Epithelial cell of proximal tubule (primary cell): ENCODE data around the gene NEUROD2. TPM values are rescaled to one million over a fixed set of nuclear protein-coding genes. Genes with fewer than 3 reads are reported as not detected.

ENCODE experiments used
- DNase-seq: peaks from one replicate; pipeline ENCODE4 v3.0.0-alpha.2; 2011; ENCODE audit warnings: low read depth
- H3K4me3 ChIP-seq: 2 replicates; pipeline ENCODE4 v1.5.1; 2011; ENCODE audit warnings: low read depth, mild to moderate bottlenecking, low read length
- total RNA-seq: library from RNA; depleted of rRNA; stranded (reverse); fragments of >200 nt; gene quantifications from 2 replicates; pipeline ENCODE4 v1.2.3, GENCODE V29; 2015
- TF ChIP-seq, protein P1 (sequence below): conservative IDR thresholded peaks from 2 replicates; pipeline ENCODE4 v1.5.1; 2012; ENCODE audit warnings: low read depth, mild to moderate bottlenecking, low read length

Gene NEUROD2
- total RNA-seq, 1 donor from 2014 or later = not detected

DNA sequence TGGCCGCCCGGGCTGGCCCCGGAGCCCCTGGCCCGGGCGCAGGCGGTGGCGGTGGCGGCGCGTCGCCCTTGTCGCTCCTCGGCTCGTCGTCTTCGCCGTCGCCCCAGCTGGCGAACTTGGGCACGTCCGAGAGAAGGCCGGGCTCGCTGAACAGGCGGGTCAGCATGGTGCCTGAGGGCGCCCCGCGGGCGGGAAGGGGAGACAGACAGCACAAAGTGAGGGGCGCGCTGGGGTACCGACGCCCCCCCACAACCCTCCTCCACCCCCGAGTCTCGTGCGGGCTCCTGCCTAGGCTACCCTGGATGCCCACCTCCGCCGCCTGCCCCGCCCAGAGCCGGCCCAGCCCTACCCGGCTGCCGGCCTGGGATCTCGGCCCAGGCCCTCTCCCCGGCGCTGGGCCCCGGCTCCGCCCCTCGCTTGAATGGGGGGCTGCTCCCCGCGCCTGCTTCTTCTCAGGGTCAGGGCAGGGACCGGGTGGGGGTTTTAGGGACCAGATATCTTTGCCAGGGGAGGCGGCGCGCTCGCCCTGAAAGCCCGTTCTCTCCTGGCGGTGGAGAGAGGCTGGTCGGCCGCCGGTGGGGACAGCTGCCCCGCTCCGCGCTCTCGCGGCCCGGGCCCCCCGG is 1.2 kb downstream of the NEUROD2 start:
- TF ChIP-seq, protein P1, sequence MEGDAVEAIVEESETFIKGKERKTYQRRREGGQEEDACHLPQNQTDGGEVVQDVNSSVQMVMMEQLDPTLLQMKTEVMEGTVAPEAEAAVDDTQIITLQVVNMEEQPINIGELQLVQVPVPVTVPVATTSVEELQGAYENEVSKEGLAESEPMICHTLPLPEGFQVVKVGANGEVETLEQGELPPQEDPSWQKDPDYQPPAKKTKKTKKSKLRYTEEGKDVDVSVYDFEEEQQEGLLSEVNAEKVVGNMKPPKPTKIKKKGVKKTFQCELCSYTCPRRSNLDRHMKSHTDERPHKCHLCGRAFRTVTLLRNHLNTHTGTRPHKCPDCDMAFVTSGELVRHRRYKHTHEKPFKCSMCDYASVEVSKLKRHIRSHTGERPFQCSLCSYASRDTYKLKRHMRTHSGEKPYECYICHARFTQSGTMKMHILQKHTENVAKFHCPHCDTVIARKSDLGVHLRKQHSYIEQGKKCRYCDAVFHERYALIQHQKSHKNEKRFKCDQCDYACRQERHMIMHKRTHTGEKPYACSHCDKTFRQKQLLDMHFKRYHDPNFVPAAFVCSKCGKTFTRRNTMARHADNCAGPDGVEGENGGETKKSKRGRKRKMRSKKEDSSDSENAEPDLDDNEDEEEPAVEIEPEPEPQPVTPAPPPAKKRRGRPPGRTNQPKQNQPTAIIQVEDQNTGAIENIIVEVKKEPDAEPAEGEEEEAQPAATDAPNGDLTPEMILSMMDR = no peak
- no peak overlapping the region for H3K4me3 ChIP-seq
- DNase-seq = no peak

DNA sequence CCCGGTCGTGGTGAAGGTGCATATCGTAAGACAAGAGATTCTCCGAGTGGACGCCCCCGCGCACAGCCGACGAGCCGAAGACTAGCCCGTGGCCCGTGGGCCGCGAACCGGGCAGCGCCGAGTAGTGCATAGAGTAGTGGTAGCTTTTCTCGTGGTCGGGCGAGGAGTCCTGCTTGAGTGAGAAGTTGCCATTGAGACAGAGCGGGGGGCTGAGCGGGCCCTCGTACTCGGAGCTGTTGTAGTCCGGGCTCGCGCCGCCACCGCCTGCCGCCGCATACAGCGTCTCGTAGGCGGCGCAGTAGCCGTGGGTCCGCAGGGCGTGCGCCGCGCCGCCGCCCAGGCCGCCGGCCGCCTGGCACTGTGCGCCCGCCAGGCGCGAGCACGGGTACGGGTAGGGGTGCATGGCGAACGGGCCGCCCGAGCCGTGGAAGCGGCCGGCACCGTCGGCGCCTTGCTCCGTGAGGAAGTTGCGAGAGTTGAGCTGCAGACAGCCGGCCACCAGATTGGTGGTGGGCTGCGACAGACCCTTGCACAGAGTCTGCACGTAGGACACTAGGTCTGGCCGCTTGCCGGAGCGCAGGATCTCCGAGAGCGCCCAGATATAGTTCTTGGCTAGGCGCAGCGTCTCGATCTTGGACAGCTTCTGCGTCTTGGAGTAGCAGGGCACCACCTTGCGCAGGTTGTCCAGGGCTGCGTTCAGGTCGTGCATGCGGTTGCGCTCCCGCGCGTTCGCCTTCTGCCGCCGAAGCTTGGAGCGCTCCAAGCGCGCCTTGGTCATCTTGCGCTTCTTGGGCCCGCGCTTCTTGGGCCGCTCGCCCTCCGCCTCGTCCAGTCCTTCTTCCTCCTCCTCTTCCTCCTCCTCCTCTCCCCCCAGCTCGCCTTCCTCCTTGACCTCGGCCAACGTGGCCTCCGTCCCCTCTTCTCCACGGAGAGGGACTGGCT is 2.0 kb downstream of the NEUROD2 start:
- TF ChIP-seq, protein P1 = no peak
- no peak for DNase-seq
- no peak overlapping the region for H3K4me3 ChIP-seq

DNA sequence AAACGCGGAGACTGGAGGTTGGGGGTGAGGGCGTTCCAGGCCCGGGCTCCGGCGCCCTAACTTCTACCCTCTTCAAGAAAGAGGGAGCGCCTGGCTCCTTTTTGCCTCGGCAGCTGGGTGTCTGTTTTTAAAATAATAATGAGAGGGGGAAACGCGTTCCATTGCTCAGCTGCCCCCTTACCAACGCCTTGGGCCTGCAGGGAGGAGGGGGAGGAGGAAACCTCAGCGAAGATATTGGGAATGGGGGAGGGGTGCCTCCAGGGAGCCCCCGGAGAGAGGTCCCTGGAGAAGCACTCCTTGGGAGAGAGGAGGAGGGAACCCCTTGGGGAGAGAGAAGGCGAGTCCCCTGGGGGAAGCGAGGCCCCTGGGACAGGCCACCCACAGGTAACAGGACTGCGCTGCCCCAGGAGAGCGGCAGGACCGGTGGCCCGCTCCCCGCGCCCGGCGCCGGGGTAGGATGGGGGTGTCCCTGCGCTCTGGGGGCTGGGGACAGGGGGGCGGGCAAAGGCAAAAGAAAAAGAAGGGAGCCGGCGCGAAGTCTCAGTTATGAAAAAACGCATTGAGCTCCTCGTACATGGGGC is 2.7 kb downstream of the NEUROD2 start:
- DNase-seq = no peak
- TF ChIP-seq, protein P1 = no peak
- no peak overlapping the region for H3K4me3 ChIP-seq

DNA sequence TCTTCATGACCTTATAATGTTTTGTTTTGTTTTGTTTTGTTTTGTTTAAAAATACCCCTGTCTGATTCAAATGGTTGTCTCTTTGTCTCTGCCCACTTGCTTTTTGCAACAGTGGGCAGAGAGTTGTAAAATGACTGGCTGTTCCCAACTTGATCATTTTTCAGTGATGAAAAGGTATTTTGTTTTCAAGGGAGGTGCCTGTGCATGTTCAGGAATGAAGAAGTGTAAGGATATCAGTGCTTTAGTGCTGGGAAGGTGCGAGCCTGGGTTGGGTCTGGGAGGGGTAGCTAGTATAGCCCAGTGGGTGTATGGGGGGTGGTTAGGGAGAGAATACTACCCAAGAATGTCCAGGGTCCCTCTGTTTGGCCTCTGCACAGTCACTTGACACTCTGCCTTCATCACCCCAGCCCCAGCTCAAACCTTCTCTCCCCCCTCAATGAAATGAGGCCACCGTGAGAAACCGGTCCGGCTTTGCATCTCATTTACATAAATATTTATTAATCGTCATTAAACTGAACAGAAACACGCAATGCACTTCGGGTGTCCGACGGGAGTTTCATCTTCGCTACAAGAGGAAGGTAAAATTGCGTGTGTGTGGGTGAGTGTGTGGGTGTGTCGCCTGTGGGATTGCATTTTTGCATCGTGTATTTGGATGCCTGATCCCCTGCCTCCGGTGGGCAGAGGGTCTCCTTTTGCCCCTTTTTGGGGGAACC is 4.3 kb downstream of the NEUROD2 start:
- TF ChIP-seq, protein P1 = no peak
- no peak overlapping the region for H3K4me3 ChIP-seq

DNA sequence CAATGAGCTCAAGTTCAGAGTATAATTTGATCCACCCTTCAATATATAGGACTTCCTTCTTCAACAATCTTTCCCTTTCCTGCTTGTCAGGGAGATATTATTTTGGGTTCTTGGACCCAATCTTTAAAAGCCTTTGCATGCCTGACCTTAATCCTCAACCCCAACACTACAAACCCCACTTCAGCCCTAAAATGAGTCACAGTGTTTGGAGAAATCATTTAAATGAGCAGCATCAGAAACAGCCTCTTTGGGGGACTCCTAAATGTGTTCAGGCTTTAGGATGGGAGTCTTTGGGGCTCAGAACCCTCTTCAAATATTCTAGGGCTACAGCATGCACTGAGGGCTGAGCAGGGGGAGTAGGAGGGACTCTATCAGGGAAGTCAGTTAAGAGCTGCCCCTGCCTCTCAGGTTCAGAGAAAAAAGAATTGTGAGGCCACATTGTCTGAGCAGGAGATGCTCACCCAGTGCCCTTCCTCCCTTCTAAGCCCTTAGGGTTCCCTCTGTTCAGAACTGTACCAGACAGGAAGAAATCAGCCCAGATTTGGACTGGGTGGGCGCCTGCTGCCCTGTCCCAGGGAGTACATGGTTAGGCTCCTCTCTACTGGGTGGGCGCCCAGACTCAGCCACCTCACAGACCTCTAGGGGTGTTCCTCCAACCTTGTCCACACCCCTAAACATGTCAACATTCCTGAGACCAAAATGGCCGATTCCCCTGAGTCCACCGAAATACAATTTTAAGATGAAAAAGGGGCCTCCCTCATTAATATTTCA is 5.0 kb downstream of the NEUROD2 start:
- DNase-seq = no peak
- H3K4me3 ChIP-seq = no peak overlapping the region
- TF ChIP-seq, protein P1 = no peak

More for the DNA sequence above, 4.3 kb downstream of the NEUROD2 start:
- DNase-seq = no peak
